H9 (cell line): ENCODE measurements around the gene CPNE8. TPM values are rescaled to one million over a fixed set of nuclear protein-coding genes. Genes with fewer than 3 reads are reported as not detected.

Experiments
- DNase-seq: peaks from one replicate; pipeline ENCODE4 v3.0.0-alpha.2; 2017
- H2AFZ ChIP-seq: one replicate; pipeline ENCODE4 v1.6.1; 2013; ENCODE audit warnings: mild to moderate bottlenecking, low read length, control low read depth, moderate library complexity
- H2AK5ac ChIP-seq: 2 replicates; pipeline ENCODE4 v1.6.1; 2013; ENCODE audit warnings: low read length, control low read depth, mixed read lengths; ENCODE audit not compliant: insufficient read length
- H2BK120ac ChIP-seq: one replicate; pipeline ENCODE4 v1.6.1; 2013; ENCODE audit warnings: low read depth, mild to moderate bottlenecking, low read length, control low read depth, inconsistent platforms; ENCODE audit not compliant: poor library complexity, severe bottlenecking
- H2BK12ac ChIP-seq: 2 replicates; pipeline ENCODE4 v1.6.1; 2013; ENCODE audit warnings: low read length, control low read depth, mixed read lengths, low read depth; ENCODE audit not compliant: insufficient read length
- H2BK15ac ChIP-seq: 2 replicates; pipeline ENCODE4 v1.6.1; 2013; ENCODE audit warnings: low read depth, low read length, control low read depth
- H2BK20ac ChIP-seq: one replicate; pipeline ENCODE4 v1.6.1; 2013; ENCODE audit warnings: low read depth, mild to moderate bottlenecking, low read length, control low read depth, inconsistent platforms; ENCODE audit not compliant: poor library complexity, severe bottlenecking
- H2BK5ac ChIP-seq: 2 replicates; pipeline ENCODE4 v1.6.1; 2013; ENCODE audit warnings: low read length, control low read depth, mixed read lengths; ENCODE audit not compliant: insufficient read length
- H3K14ac ChIP-seq: 2 replicates; pipeline ENCODE4 v1.6.1; 2013; ENCODE audit warnings: low read length, control low read depth; ENCODE audit not compliant: insufficient read depth
- H3K18ac ChIP-seq: 2 replicates; pipeline ENCODE4 v1.6.1; 2013; ENCODE audit warnings: low read depth, mild to moderate bottlenecking, mixed read lengths, low read length, control low read depth; ENCODE audit not compliant: insufficient read length
- H3K23ac ChIP-seq: 2 replicates; pipeline ENCODE4 v1.6.1; 2013; ENCODE audit warnings: low read length, control low read depth, mixed read lengths, low read depth; ENCODE audit not compliant: insufficient read length
- H3K23me2 ChIP-seq: 2 replicates; pipeline ENCODE4 v1.6.1; 2013; ENCODE audit warnings: low read depth, mild to moderate bottlenecking, mixed read lengths, low read length, control low read depth; ENCODE audit not compliant: insufficient read length, poor library complexity, severe bottlenecking
- H3K27ac ChIP-seq: 2 replicates; pipeline ENCODE4 v1.5.1; 2013; ENCODE audit warnings: low read length, control low read depth, mixed read lengths, low read depth; ENCODE audit not compliant: insufficient read length
- H3K27me3 ChIP-seq: 2 replicates; pipeline ENCODE4 v1.6.1; 2013; ENCODE audit warnings: low read length, control low read depth, inconsistent platforms; ENCODE audit not compliant: insufficient read depth
- H3K4ac ChIP-seq: 2 replicates; pipeline ENCODE4 v1.6.1; 2013; ENCODE audit warnings: low read depth, mild to moderate bottlenecking, control low read depth, inconsistent platforms, low read length, moderate library complexity
- H3K4me1 ChIP-seq: 2 replicates; pipeline ENCODE4 v1.6.1; 2013; ENCODE audit warnings: low read length, control low read depth, inconsistent platforms; ENCODE audit not compliant: insufficient read depth
- H3K4me2 ChIP-seq: 2 replicates; pipeline ENCODE4 v1.6.1; 2013; ENCODE audit warnings: low read length, control low read depth, mixed read lengths; ENCODE audit not compliant: insufficient read length, insufficient read depth
- H3K56ac ChIP-seq: 2 replicates; pipeline ENCODE4 v1.6.1; 2013; ENCODE audit warnings: low read depth, mild to moderate bottlenecking, mixed read lengths, low read length, control low read depth; ENCODE audit not compliant: insufficient read length
- H3K79me1 ChIP-seq: 2 replicates; pipeline ENCODE4 v1.6.1; 2013; ENCODE audit warnings: low read depth, mild to moderate bottlenecking, moderate library complexity, low read length, control low read depth, inconsistent platforms; ENCODE audit not compliant: insufficient read depth, poor library complexity, severe bottlenecking
- H3K79me2 ChIP-seq: 2 replicates; pipeline ENCODE4 v1.6.1; 2013; ENCODE audit warnings: low read length, control low read depth, inconsistent platforms; ENCODE audit not compliant: insufficient read depth
- H3K9ac ChIP-seq: 2 replicates; pipeline ENCODE4 v1.6.1; 2013; ENCODE audit warnings: low read length, control low read depth, mixed read lengths; ENCODE audit not compliant: insufficient read length; ENCODE audit errors: extremely low read depth
- H3K9me3 ChIP-seq: one replicate; pipeline ENCODE4 v1.6.1; 2013; ENCODE audit warnings: low read depth, low read length, inconsistent platforms; ENCODE audit not compliant: control insufficient read depth
- H3T11ph ChIP-seq: one replicate; pipeline ENCODE4 v1.6.1; 2013; ENCODE audit warnings: mild to moderate bottlenecking, low read length, control low read depth, inconsistent platforms
- H4K20me1 ChIP-seq: one replicate; pipeline ENCODE4 v1.6.1; 2013; ENCODE audit not compliant: control insufficient read depth, insufficient read length, insufficient read depth
- H4K5ac ChIP-seq: 2 replicates; pipeline ENCODE4 v1.6.1; 2013; ENCODE audit warnings: low read depth, mild to moderate bottlenecking, mixed read lengths, low read length, control low read depth; ENCODE audit not compliant: insufficient read length
- H4K8ac ChIP-seq: replicated peaks from 2 replicates; pipeline ENCODE4 v1.6.1; 2013; ENCODE audit warnings: low read length, control low read depth, mixed read lengths, low read depth; ENCODE audit not compliant: insufficient read length
- H4K91ac ChIP-seq: 2 replicates; pipeline ENCODE4 v1.6.1; 2013; ENCODE audit warnings: low read depth, mild to moderate bottlenecking, moderate library complexity, mixed read lengths, low read length, control low read depth; ENCODE audit not compliant: insufficient read length
- H3K27ac Mint-ChIP-seq, 3 experiments: 2 replicates in 2 of 3; 3 replicates in 1 of 3; pipeline ENCODE4 v1.8.0; 2020 to 2021; ENCODE audit warnings: mixed read lengths in 3 of 3, mild to moderate bottlenecking in 1 of 3, moderate library complexity in 1 of 3
- H3K27me3 Mint-ChIP-seq: 2 replicates; pipeline ENCODE4 v1.8.0; 2021; ENCODE audit warnings: low read depth, mild to moderate bottlenecking, moderate library complexity, mixed read lengths
- H3K36me3 Mint-ChIP-seq, 3 experiments: 2 replicates in 2 of 3; 3 replicates in 1 of 3; pipeline ENCODE4 v1.8.0; 2020 to 2021; ENCODE audit warnings: low read depth in 3 of 3, mixed read lengths in 3 of 3; ENCODE audit not compliant: insufficient read depth in 1 of 3
- H3K4me1 Mint-ChIP-seq, 2 experiments: 2 replicates each; pipeline ENCODE4 v1.8.0; 2020; ENCODE audit warnings: mixed read lengths in 2 of 2
- H3K4me3 Mint-ChIP-seq, 2 experiments: 2 replicates in 1 of 2; 3 replicates in 1 of 2; pipeline ENCODE4 v1.8.0; 2020 to 2021; ENCODE audit warnings: mild to moderate bottlenecking in 2 of 2, mixed read lengths in 2 of 2, moderate library complexity in 1 of 2
- H3K9me3 Mint-ChIP-seq, 2 experiments: 2 replicates in 1 of 2; 3 replicates in 1 of 2; pipeline ENCODE4 v1.8.0; 2020; ENCODE audit warnings: mild to moderate bottlenecking in 2 of 2, mixed read lengths in 2 of 2, moderate library complexity in 1 of 2
- CTCF ChIP-seq: fragments of 200-600 bp; sonication (generic); conservative IDR thresholded peaks from 3 replicates; pipeline ENCODE4 v1.8.0; 2021; ENCODE audit warnings: antibody characterized with exemption, mild to moderate bottlenecking
- WGBS: extraction: QIAGEN DNeasy Blood & Tissue Kit; methylation state at CpG from one replicate; pipeline ENCODE4 v1.1.7; 2013; ENCODE audit warnings: missing lambda C conversion rate, low lambda C conversion rate, mixed read lengths; ENCODE audit not compliant: insufficient read length; ENCODE audit errors: extremely low coverage; 5-methylcytosine and 5-hydroxymethylcytosine counted together
- total RNA-seq: library from RNA; stranded (reverse); gene quantifications from 2 replicates; pipeline ENCODE4 v1.2.1, GENCODE V29; 2021

Gene CPNE8
- total RNA-seq, 1 experiment from 2014 or later = 1.9 TPM

- Histone ChIP-seq H2AK5ac (no peak overlapping the region), H3K4ac (no peak overlapping the region), H3K27ac (no peak overlapping the region), H3K27me3 (no peaks in the 10 kb centered on the region), H3K14ac (no peak overlapping the region), H4K8ac (no peak overlapping the region), H3T11ph (no peak overlapping the region), H3K79me1 (no peaks in the 10 kb centered on the region), H2BK120ac (no peak overlapping the region), H3K56ac (no peak overlapping the region), H3K4me1 (peaks cover 2% of the 10 kb centered on the region; the same call in 1 of the 2 replicates), H3K4me2 (no peak overlapping the region), H3K79me2 (no peaks in the 10 kb centered on the region), H3K9ac (no peak overlapping the region), H4K91ac (no peak overlapping the region), H4K5ac (no peak overlapping the region), H2BK12ac (no peak overlapping the region), H2BK15ac (no peak overlapping the region), H2AFZ (no peak overlapping the region), H3K23ac (no peak overlapping the region), H3K23me2 (no peaks in the 10 kb centered on the region), H3K18ac (no peak overlapping the region), H3K9me3 (no peaks in the 10 kb centered on the region), H2BK20ac (no peak overlapping the region), H2BK5ac (no peak overlapping the region), H4K20me1 (no peaks in the 10 kb centered on the region)
- no peak for TF ChIP-seq CTCF
- Mint-ChIP-seq H3K4me3 (no peak overlapping the region), H3K27ac (no peak overlapping the region), H3K4me1 (peaks cover 7 to 11% of the 10 kb centered on the region in 2 experiments), H3K36me3 (peaks cover 0 to 9% (median 0%) of the 10 kb centered on the region in 3 experiments; a peak in 3 of 7 replicates), H3K9me3 (peaks cover 0 to 3% of the 10 kb centered on the region in 2 experiments; a peak in 2 of 5 replicates), H3K27me3 (no peaks in the 10 kb centered on the region)
- no peak for DNase-seq
- whole genome bisulfite sequencing = no CpG with 5 or more reads among the region's 3 CpGs
Observed at GRCh38 chr12:38761636-38762342, 143.6 kb downstream of the CPNE8 start.
